GM18867 (cell line): Measurements from ENCODE around the gene GAB2.
"Not testable (repeated sequence)": the region's sequence is repeated elsewhere in the genome, so short reads cannot be mapped to it uniquely, and the experiment has no call there.

Experiments used
- ATAC-seq: cut with Tn5 transposase; IDR thresholded peaks from one replicate; pipeline ENCODE4 v1.9.1; 2021; ENCODE audit warnings: mild to moderate bottlenecking, moderate library complexity; ENCODE audit not compliant: unreplicated experiment

Gene GAB2

DNA sequence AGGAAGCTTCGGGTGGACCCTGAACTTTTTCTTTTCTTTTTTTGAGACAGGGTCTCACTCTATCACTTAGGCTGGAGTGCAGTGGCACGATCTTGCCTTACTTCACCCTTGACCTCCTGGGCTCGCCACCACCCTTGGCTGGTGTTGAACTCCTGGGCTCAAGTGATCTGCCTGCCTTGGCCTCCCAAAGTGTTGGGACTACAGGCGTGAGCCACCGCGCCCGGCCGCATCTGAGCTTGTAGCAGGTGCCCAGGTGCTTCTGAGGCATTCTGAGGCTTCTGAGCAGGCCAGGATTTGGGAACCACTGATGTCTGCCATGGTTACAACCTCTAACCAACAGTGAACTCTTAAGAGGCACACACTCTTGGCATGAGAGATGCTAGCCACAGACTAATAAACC, 223.8 kb downstream of the GAB2 start:
- ATAC-seq, result no peak

DNA sequence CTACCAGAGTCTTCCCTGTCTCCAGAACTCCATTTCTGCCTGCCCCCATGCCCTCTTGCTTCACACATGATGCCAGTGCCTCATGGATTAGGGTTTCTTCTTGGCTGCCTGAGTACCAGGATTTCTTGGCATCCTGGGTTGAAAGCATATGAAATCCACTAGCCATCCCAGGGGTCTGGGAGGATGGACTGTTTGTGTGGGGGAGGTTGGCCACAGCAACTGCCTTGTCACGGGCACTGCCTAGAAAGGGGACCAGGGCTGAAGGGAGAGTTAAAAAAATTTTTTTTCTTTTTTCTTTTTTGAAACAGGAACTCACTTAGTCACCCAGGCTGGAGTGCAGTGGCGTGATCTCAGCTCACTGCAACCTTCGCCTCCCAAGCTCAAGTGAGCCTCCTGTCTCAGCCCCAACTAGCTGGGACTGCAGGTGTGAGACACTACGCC, 224.7 kb downstream of the GAB2 start:
- ATAC-seq, result no peak

DNA sequence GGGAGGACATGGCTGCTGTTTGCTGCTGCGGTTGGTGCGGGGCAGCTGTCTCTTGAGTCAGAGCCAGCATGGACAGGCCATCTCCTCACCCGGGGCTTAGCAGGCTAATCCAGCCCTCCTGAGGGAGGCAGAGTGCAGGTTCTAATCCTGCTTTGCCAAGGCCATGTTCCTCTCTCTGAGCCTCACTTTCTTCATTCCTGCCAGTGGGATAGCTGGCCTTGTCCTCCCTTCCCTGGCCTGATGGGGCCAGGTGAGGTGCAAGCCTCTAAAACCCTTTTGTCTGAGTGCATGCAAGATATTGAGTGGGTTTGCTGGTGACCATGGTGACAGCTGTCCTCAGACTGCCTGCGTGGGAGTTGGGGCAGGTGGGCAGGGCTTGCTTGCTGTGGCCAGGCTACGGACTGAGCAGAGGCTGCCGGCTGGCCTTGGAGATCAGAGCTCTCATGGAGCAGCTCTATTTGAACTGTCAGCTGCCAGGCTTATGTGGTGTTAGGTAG, 225.3 kb downstream of the GAB2 start:
- ATAC-seq, result no peak

DNA sequence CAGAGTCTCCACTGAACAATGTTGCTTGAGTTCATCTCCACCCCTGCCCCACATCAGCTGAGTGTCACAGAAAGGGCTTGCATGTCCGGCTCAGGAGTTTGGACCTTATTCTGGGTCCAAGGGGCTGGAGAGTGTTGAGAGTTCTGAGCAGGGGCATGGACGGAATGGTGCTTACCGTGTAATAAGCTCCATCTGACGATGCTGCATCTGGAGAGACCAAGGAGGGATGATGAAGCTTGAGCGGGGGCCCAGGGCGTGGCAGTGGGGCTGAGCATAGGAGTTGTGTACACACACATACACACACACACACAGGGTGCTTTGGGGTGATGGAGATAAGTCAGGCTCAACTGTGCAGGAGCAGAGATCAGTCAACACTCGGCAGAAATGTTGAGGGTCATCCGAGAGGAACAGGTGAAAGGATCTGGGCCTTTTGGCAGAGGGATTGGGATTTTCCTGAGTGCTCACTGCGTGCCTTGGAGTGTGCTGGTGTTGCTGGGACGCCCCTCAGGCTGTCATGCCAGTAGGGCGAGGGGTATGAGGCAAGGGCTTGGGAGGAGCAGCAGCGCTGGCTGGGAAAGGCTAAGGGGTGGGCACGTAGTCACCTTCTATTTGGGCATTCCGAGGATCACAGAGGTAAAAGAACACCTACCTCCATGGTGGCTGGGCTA, 226.6 kb downstream of the GAB2 start:
- ATAC-seq, result no peak

DNA sequence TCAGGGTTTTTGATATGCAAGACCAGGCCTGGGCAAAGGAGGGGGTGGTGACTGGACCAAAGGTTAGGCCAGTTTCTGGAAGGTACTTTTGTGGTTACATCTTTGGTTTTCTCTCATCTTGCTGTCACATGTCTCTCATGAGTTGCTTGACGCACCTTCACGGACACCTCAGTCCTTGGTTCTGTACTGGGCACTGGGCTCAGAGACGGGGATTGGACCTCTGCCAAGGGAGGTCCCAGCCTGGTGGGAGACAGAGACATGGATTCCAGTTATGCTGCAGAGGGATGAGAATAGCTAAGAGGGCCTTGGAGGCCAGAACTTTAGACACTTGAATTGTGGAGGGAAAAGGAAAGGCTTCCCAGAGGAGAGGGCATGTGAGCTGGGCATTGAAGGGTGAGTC, 227.2 kb downstream of the GAB2 start:
- ATAC-seq, result no peak

DNA sequence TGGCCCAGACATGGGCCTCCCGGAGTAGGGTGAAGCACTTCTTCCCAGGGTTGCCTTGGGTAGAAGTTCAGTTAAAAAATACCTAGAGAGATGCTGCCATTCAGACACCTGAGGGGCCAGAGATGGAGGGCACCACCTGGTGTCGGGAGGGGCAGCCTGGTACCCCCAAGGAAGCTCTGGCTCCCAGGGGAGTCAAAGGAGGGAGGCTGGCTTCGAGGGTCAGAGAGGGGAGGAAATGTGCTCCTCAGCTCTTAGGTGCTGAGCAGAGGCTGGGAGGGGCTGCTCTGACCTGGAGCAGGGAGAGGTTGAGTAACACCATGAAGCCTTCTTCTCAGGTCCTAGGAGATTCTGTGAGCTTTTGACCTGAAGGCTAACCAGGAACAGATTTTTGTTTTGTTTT, 227.8 kb downstream of the GAB2 start:
- ATAC-seq, result no peak

DNA sequence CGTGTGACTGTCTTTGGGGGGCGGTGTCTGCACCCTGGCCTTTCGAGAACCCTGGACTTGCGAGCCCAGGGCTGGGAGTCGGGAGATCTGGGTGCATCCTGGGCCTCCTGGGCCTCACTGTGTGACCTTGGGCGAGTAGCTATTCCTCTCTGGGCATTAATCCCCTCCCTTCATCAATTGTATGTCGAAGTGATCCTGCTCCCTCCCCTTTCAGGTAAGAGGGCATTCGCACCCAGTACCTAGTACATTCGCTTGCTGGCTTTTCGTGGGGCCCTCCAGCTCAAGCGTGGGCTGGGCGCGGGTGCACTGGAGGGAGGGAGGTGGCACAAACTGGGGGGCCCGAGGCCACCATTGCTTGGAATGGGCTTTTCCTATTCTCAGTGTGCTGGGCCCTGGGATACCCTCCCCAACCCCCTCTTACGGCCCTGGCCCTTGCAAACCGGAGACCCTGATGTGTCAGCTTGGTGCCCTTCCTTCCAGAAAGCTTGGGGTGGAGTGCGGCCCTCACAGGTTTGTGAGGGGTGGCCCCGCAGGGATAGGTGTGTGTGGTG, 228.4 kb downstream of the GAB2 start:
- ATAC-seq, result no peak

DNA sequence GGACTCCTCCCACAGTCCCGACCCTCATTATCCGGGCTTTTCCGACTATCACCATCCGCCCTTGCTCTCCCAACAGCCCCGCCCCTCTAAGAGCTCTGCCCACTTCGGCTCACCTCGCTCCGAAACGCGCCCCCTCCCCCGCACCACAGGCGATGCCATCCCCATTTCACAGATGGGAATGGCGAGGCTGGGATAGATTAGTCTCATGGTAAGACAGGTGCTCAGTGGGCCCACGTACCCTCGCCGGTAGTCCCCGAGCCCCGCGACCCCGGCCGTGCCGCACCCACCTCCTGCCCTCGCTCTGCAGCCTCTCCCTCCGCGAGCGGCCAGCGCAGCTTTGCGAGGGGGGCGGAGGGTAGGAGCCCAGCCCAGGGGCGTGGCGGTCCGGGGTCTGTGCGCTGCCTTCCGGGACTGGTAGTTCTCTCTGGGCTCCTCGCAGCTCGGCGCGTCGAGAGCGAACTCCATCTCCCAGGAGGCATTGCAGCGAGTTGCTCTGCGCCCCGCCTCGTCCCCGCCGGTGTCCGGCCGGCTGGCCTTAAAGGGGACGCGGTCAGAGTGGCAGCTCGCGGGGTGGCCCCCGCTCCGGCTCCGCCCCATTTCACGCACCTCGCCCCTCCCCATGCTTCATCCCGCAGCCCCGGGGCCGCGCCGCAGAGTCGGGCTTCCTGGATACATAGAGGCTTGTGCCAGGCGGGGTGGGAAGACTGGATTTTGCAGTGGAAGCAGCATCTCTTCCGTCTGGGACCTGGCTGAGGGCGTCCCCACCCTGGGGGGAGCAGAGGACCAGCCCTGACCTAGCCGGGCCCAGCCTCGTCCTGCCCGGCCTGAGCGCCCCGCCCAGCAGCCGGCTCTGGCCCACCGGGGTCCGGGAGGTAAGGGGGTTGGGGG, 229.1 kb downstream of the GAB2 start, which contains the start of the genes KCTD21 and USP35:
KCTD21 (minus strand) TSS at position 341 of the 888 bp plus-strand sequence. CDS start 14,072 bp downstream, outside the sequence.
USP35 (plus strand) TSS at position 634 of the 888 bp plus-strand sequence. CDS start 7,327 bp downstream, outside the sequence.
- peak; percentile 96 for ATAC-seq

DNA sequence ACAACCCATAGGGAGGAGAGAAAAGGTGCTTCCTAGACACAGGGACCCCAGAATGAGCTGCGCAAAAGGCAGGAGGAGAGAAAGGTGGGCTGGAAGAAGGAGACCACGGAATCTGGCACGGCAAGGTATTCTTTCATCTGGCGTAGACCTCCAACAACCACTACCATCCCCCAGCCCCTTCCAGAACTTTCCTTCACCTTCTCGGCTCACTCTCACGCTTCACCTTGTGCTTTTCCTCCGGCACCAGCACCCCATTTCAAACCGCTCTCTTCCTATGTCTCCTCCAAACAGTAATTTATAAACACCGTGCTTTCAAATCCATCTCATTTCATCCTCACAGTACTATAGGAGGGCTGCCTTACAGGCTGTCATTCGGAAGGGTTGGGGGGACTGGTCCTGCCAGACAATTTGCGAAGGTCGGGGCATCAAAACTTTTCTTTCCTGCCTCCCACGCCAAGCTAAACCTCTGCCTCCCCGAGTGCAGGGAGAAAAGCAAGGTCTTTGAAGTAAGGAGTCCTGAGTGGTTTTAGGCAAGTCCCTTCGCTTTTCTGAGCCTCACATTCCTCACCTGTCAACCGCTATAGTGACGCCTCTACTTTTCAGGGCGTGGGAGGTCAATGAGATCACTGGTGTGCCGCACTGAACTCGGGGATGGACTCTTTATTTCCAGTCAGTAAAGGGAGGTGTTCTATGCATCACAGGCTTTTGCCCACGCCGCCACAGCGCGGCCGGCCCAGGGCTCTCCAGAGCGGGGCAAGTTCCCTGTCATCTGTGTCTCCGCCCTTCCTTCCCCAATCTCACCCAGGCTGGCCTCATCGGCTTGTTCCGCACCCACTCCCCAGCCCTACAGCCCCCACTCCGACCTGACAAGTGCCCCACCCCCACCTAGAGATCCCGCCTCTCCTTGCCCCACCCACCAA, 230.0 kb downstream of the GAB2 start:
- ATAC-seq, result peak; percentile 28

DNA sequence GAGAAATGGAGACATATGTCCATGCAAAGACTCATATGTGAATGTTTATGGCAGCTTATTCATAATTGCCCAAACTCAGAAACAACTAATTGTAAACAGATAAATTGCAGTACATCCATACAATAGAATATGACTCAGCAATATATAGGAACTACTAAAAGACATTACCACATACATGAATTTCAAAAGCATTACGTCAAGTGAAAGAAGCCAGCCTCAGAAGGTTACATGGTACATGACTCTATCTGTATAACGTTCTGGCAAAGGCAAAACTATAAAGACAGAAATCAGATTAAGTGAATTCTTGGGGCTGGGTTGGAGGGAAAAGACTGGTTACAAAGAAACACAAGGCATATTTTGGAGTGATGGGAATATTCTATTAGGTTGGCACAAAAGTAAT, 236.4 kb downstream of the GAB2 start:
- ATAC-seq, result no peak

DNA sequence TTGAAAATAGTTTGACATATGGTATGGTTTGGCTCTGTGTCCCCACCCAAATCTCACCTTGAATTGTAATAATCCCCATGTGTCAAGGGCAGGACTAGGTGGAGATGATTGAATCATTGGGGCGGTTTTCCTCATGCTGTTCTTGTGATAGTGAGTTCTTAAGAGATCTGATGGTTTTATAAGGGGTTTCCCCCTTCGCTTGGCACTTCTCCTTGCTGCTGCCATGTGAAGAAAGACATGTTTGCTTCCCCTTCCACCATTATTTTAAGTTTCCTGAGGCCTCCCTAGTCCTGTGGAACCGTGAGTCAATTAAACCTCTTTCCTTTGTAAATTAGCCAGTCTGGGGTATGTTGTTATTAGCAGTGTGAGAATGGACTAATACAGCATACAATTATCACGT, 236.9 kb downstream of the GAB2 start:
- no peak for ATAC-seq

DNA sequence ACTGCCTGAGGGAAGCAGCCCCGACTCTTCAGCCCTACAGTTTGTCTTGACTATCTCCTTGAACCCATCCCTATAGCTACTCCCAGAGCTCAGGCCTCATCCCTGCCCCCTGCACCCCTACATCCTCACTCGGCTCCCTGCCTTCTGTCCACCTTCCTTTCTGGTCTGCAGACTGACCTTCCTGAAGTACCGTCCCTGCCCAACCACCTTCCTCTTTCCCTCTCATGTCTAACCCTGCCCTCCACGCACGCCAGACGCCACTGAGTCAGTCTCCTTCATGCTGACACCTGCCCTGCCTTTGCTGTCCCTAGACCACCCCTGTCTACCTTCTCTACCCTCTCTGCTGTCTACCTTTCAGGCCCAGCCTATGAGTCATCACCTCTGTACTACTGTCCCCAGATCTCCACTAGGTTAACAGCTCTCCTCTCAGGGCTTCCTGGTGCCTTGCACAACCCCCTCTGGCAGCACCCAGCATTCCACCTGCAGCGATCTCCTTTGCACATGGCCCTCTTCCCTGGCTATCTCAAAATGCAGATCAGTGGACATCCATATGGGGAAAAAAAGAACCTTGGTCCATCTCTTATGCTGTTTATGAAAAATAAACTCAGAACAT, 238.1 kb downstream of the GAB2 start:
- ATAC-seq, result no peak

DNA sequence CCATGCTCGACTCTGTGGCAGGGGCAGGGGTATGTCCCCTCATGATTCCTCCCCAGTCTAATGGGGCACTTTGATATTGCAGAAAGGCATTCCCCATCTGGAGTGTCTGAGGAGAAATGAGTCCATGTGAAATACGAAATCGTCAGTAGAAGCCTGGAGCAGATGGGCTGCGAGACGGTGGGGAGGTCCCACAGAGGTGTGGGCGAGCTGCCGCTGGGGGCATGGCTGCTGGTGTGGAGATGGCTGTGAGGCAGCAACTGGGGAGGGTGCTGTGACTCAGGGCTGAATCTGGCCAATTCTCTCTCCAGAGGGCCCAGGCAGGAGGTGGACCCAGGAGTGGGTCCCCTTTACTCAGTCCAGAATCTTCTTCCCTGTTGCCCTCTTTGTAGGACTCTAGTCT, 240.4 kb downstream of the GAB2 start:
- no peak for ATAC-seq

DNA sequence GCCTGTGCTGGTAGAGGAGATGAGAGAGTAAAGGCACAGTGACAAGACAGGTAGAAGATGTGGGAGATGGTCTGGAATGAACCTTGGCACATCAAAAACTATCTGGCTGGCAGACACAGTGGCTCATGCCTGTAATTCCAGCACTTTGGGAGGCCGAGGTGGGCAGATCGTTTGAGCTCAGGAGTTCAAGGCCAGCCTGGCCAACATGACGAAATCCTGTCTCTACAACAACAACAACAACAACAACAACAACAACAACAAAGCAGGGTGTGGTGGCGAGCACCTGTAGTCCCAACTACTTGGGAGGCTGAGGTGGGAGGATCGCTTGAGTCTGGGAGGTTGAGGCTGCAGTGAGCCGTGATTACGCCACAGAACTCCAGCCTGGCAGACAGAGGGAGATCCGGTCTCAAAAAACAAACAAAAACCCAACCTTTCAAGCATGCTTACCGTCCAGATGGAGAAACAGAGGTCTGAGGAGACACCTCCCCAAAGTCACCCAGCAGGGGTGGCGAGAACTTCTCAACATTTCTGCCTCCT, 240.9 kb downstream of the GAB2 start:
- ATAC-seq, result no peak

DNA sequence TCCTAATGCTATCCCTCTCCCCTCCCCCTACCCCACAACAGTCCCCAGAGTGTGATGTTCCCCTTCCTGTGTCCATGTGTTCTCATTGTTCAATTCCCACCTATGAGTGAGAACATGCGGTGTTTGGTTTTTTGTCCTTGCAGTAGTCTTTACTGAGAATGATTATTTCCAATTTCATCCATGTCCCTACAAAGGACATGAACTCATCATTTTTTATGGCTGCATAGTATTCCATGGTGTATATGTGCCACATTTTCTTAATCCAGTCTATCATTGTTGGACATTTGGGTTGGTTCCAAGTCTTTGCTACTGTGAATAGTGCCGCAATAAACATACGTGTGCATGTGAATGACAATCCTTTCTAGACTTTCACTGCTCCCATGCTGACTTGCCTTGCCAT, 241.8 kb downstream of the GAB2 start:
- not testable (repeated sequence) for ATAC-seq

DNA sequence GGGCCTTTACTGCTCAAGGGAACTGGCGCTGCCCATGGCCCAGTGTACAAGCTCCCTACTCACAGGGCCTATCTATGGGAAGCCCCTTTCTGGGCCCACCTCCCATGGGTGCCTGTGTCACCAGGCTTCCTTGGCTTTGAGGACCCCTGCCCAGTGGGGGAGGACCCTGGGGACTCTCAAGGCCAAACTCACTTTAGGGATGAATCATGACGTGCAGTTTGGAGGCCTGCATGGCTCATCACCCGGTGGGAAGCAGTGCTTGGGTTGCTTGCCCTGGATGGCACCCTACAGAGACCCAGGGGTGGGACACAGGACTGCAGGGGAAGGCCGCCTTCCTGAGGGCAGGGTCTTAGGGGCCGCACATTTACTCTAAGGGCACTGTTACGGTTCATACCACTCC, 245.7 kb downstream of the GAB2 start:
- ATAC-seq, result no peak

DNA sequence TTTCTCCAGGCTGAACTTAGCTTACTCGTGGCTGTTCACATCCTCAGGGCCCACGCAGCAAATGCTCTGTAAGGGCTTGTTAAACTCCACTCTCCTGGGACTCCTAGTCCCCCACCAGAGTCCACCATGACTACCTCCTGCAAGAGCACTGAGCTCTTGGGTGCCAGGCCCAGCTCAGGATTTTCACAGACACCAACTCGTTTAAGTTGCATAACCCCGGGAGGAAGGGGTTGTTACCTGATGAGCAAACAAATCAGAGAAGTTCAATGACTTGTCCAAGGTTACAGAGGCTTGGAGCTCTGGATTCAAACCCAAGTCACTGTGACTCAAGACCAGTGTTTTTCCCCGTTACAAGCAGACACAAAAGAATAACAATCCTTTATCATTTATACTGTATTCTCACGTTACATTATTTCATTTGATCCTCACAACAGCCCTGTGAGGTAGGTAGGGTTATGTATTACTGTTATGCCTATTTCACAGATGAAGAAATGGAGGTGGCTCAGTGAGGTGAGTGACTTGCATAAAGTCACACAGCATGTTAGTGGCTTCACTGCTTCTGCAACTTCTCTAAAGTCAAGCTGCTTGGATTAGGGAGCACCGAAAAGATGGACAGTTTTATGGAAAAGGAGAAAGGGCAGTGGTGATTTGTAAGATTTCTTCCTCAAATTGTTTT, 246.6 kb downstream of the GAB2 start:
- no peak for ATAC-seq

DNA sequence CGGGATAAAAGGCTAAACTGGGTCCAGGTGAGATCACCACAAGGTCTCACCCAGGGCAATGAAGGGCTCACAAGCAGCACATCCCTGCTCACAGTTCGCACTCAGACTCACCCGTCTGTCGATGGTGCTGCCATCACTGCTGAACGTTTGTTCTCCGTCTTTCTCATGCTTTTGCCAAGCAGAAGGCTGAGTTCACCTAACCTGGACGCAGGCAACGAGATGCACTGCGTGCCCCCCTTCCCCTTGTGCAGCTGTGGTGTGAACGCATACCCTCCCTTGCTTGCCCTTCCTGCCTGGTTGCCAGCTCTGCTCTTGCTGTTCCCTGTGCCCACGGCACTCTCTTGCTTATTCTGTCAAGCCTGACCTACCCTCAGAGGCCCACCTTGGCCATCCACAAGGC, 247.2 kb downstream of the GAB2 start:
- ATAC-seq, result no peak
